Hepatic stellate cell (primary cell): ENCODE measurements around the gene OSBPL3.

Experiments used
- DNase-seq: peaks from one replicate; pipeline ENCODE4 v3.0.0; 2011; ENCODE audit warnings: low spot score

Gene OSBPL3

GRCh38 chr7:24955313-24955712 lies 24.7 kb downstream of the OSBPL3 start:
- DNase-seq = no peak

GRCh38 chr7:24952464-24952863 lies 27.5 kb downstream of the OSBPL3 start:
- no peak for DNase-seq

- no peak for DNase-seq
Observed at GRCh38 chr7:24951441-24951980, 28.5 kb downstream of the OSBPL3 start.

- DNase-seq = no peak
Observed at GRCh38 chr7:24949884-24950283, 30.1 kb downstream of the OSBPL3 start.

GRCh38 chr7:24948739-24949138 lies 31.2 kb downstream of the OSBPL3 start:
- DNase-seq = no peak

- DNase-seq = no peak
Observed at GRCh38 chr7:24946467-24946866, 33.5 kb downstream of the OSBPL3 start.

GRCh38 chr7:24945899-24946298 lies 34.1 kb downstream of the OSBPL3 start:
- no peak for DNase-seq

- DNase-seq = no peak
Observed at GRCh38 chr7:24943096-24943948, 36.7 kb downstream of the OSBPL3 start.

GRCh38 chr7:24942226-24942625 lies 37.8 kb downstream of the OSBPL3 start:
- DNase-seq = no peak

- no peak for DNase-seq
Observed at GRCh38 chr7:24939416-24939815, 40.6 kb downstream of the OSBPL3 start.

GRCh38 chr7:24936121-24936824 lies 43.7 kb downstream of the OSBPL3 start:
- no peak for DNase-seq

GRCh38 chr7:24933298-24933697 lies 46.7 kb downstream of the OSBPL3 start:
- no peak for DNase-seq

- no peak for DNase-seq
Observed at GRCh38 chr7:24932815-24933214, 47.2 kb downstream of the OSBPL3 start.

GRCh38 chr7:24932389-24932788 lies 47.6 kb downstream of the OSBPL3 start:
- DNase-seq = no peak

- no peak for DNase-seq
Observed at GRCh38 chr7:24931844-24932243, 48.1 kb downstream of the OSBPL3 start.

GRCh38 chr7:24930856-24931255 lies 49.1 kb downstream of the OSBPL3 start:
- no peak for DNase-seq

- peak; percentile 37 for DNase-seq
Observed at GRCh38 chr7:24926623-24927524, 53.1 kb downstream of the OSBPL3 start.

- no peak for DNase-seq
Observed at GRCh38 chr7:24924375-24924774, 55.6 kb downstream of the OSBPL3 start.

GRCh38 chr7:24923172-24923865 lies 56.7 kb downstream of the OSBPL3 start:
- no peak for DNase-seq

GRCh38 chr7:24922099-24922773 lies 57.7 kb downstream of the OSBPL3 start:
- no peak for DNase-seq

- DNase-seq = no peak
Observed at GRCh38 chr7:24921362-24921679, 58.7 kb downstream of the OSBPL3 start.
